GM18858 (cell line): Measurements from ENCODE around the gene IQSEC3.

ENCODE experiments used
- ATAC-seq: cut with Tn5 transposase; IDR thresholded peaks from one replicate; pipeline ENCODE4 v1.9.1; 2021; ENCODE audit not compliant: unreplicated experiment

Gene IQSEC3

GRCh38 chr12:138171-138897 lies 71.8 kb downstream of the IQSEC3 start:
- ATAC-seq, result no peak

GRCh38 chr12:138898-139534 lies 72.4 kb downstream of the IQSEC3 start:
- ATAC-seq, result no peak

GRCh38 chr12:139585-139984 lies 73.0 kb downstream of the IQSEC3 start:
- no peak for ATAC-seq

GRCh38 chr12:140162-140561 lies 73.6 kb downstream of the IQSEC3 start:
- ATAC-seq, result no peak

- no peak for ATAC-seq
Observed at GRCh38 chr12:143964-144649, 77.5 kb downstream of the IQSEC3 start.

GRCh38 chr12:144650-145284 lies 78.2 kb downstream of the IQSEC3 start:
- ATAC-seq, result no peak

- ATAC-seq, result no peak
Observed at GRCh38 chr12:145369-145960, 78.9 kb downstream of the IQSEC3 start.

GRCh38 chr12:147242-147641 lies 80.7 kb downstream of the IQSEC3 start:
- ATAC-seq, result no peak

- no peak for ATAC-seq
Observed at GRCh38 chr12:148676-149416, 82.3 kb downstream of the IQSEC3 start.

GRCh38 chr12:151579-151978 lies 85.0 kb downstream of the IQSEC3 start:
- ATAC-seq, result no peak

- no peak for ATAC-seq
Observed at GRCh38 chr12:152440-152839, 85.9 kb downstream of the IQSEC3 start.

GRCh38 chr12:153080-153746 lies 86.6 kb downstream of the IQSEC3 start:
- no peak for ATAC-seq

GRCh38 chr12:154058-154457 lies 87.5 kb downstream of the IQSEC3 start:
- ATAC-seq, result no peak

GRCh38 chr12:155006-155405 lies 88.4 kb downstream of the IQSEC3 start:
- ATAC-seq, result no peak

GRCh38 chr12:155646-156045 lies 89.1 kb downstream of the IQSEC3 start:
- ATAC-seq, result no peak

GRCh38 chr12:156945-157344 lies 90.4 kb downstream of the IQSEC3 start:
- no peak for ATAC-seq

GRCh38 chr12:157644-158043 lies 91.1 kb downstream of the IQSEC3 start:
- no peak for ATAC-seq

GRCh38 chr12:159156-159782 lies 92.7 kb downstream of the IQSEC3 start:
- ATAC-seq, result no peak

GRCh38 chr12:160858-161257 lies 94.3 kb downstream of the IQSEC3 start:
- no peak for ATAC-seq

- no peak for ATAC-seq
Observed at GRCh38 chr12:161823-162222, 95.3 kb downstream of the IQSEC3 start.
